Activated naive CD4-positive, alpha-beta T cell treated with anti-CD3 and anti-CD28 coated beads for 36 hours (primary cell): ENCODE measurements around the gene HLA-G. TPM values are rescaled to one million over a fixed set of nuclear protein-coding genes. Genes with fewer than 3 reads are reported as not detected.
A peak's percentile ranks its signal among the peaks of the same experiment; 100 is the strongest.

Source experiments
- CTCF ChIA-PET: fragments of 350-600 bp; sonication (Branson Sonifier 250); formaldehyde crosslinking; loops from one replicate; lab custom pipeline; 2021; ENCODE audit warnings: antibody characterized with exemption; lab: Charles Lee
- DNase-seq: peaks from one replicate; pipeline ENCODE4 v3.0.0-alpha.2; 2020
- H3K27ac Mint-ChIP-seq: one replicate; pipeline ENCODE4 v1.8.0; 2021; ENCODE audit warnings: mild to moderate bottlenecking, mixed read lengths
- H3K27me3 Mint-ChIP-seq: one replicate; pipeline ENCODE4 v1.8.0; 2021; ENCODE audit warnings: low read depth, mixed read lengths
- H3K36me3 Mint-ChIP-seq: one replicate; pipeline ENCODE4 v1.8.0; 2021; ENCODE audit warnings: low read depth, mixed read lengths
- H3K4me1 Mint-ChIP-seq: one replicate; pipeline ENCODE4 v1.8.0; 2021; ENCODE audit warnings: low read depth, mixed read lengths
- H3K4me3 Mint-ChIP-seq: one replicate; pipeline ENCODE4 v1.8.0; 2021; ENCODE audit warnings: mild to moderate bottlenecking, moderate library complexity, mixed read lengths
- H3K9me3 Mint-ChIP-seq: one replicate; pipeline ENCODE4 v1.8.0; 2021; ENCODE audit warnings: mixed read lengths
- intact Hi-C: fragments of 100-400 bp; cut with micrococcal nuclease; formaldehyde crosslinking; loops from one replicate; pipeline ENCODE4 v1.15.1; 2023
- total RNA-seq, 2 experiments: library from RNA; stranded (reverse); gene quantifications; one replicate each; pipeline ENCODE4 v1.2.3, GENCODE V29; 2021

HLA-G gene
- total RNA-seq, 2 experiments from 2014 or later = 0.22 TPM; not detected in 1

DNA sequence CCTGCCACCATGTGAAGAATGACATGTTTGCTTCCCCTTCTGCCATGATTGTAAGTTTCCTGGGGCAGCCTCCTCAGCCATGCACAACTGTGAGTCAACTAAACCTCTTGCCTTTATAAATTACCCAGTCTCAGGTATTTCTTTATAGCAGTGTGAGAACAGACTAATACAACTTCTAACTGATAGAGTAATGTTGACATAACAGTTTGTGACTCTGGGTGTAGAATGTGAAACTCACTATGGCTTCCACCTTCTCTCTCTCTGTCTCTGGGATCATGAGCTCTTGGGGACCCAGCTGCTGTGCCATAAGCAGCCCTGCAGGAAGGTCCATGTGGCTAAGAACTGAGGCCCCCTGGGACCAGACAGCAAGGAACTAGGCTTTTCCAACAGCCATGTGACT is 3.5 kb upstream of the HLA-G start:
- Mint-ChIP-seq H3K27ac (no peak overlapping the region), H3K4me3 (no peak overlapping the region), H3K9me3 (peaks cover 3% of the 10 kb centered on the region), H3K4me1 (peaks cover 16% of the 10 kb centered on the region), H3K36me3 (no peaks in the 10 kb centered on the region), H3K27me3 (peaks cover 29% of the 10 kb centered on the region)
- intact Hi-C loops = no loop called here
- no peak for DNase-seq
- CTCF ChIA-PET = interaction anchor here (1.5 to 2.0 kb wide), 2 partner anchors 11 kb away, joined by 3 to 11 read pairs; no protein-coding TSS in a partner anchor

DNA sequence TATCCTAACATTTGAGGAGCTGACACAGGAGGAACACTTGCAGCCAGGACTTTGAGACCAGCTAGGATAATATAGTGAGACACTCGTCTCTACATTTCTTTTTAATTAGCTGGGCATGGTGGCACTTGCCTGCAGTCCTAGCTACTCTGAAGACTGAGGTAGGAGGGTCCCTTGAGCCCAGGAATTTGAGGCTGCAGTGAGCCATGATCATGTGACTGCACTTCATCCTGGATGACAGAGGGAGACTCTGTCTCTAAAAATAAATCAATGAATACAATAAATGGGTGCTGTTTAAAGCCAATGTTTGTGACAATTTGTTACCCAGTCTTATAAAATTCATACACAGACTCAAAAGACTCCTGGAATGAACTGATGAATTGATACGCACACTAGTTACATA is 1.8 kb upstream of the HLA-G start:
- Mint-ChIP-seq H3K36me3 (no peaks in the 10 kb centered on the region), H3K27me3 (peaks cover 44% of the 10 kb centered on the region), H3K27ac (no peak overlapping the region), H3K4me3 (no peak overlapping the region), H3K9me3 (peaks cover 3% of the 10 kb centered on the region), H3K4me1 (peaks cover 16% of the 10 kb centered on the region)
- CTCF ChIA-PET = interaction anchor here (1.2 kb wide), 1 partner anchor 172 kb away, joined by 6 read pairs; no protein-coding TSS in a partner anchor
- intact Hi-C loops = loop anchor here (5.0 kb wide), 1 partner anchor 174 kb away; no protein-coding TSS in a partner anchor
- DNase-seq = no peak

DNA sequence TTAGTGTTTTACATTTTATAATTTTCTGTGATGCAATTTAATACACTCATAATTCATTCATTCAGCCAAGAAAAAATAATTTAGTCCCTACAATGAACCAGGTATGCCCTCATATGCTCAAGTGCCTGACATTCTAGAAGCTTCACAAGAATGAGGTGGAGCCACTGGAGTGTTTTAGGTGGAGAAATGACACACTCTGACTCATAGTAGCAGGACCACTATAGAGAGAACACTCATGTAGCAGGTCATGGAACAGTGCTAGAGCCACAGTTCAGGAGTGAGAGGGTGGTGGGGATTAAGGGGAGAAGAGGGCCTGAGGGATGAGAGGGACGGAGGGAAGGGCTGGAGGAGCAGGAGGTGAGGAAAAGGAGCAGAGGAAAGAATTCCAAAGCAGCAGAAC is 1.4 kb upstream of the HLA-G start:
- intact Hi-C loops = loop anchor here (5.0 kb wide), 1 partner anchor 174 kb away; no protein-coding TSS in a partner anchor
- Mint-ChIP-seq H3K4me3 (no peak overlapping the region), H3K27ac (no peak overlapping the region), H3K4me1 (peaks cover 16% of the 10 kb centered on the region), H3K36me3 (no peaks in the 10 kb centered on the region), H3K9me3 (peaks cover 3% of the 10 kb centered on the region), H3K27me3 (peaks cover 44% of the 10 kb centered on the region)
- CTCF ChIA-PET = interaction anchor here (1.1 to 1.2 kb wide), 2 partner anchors 88 to 172 kb away, joined by 3 to 6 read pairs; no protein-coding TSS in a partner anchor
- DNase-seq = no peak

DNA sequence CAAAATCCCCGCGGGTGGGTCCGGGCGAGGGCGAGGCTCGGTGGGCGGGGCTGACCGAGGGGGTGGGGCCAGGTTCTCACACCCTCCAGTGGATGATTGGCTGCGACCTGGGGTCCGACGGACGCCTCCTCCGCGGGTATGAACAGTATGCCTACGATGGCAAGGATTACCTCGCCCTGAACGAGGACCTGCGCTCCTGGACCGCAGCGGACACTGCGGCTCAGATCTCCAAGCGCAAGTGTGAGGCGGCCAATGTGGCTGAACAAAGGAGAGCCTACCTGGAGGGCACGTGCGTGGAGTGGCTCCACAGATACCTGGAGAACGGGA is 809 bp downstream of the HLA-G start:
- no peaks in the 10 kb centered on the region for H3K36me3 Mint-ChIP-seq
- H3K4me3 Mint-ChIP-seq = peak overlapping the region; percentile 35
- peaks cover 3% of the 10 kb centered on the region for H3K9me3 Mint-ChIP-seq
- intact Hi-C loops = loop anchor here (5.0 kb wide), 1 partner anchor 176 kb away; no protein-coding TSS in a partner anchor
- H3K27me3 Mint-ChIP-seq = peaks cover 49% of the 10 kb centered on the region
- peak; percentile 49 for DNase-seq
- CTCF ChIA-PET = no interaction called here
- H3K4me1 Mint-ChIP-seq = peaks cover 16% of the 10 kb centered on the region
- H3K27ac Mint-ChIP-seq = no peak overlapping the region

DNA sequence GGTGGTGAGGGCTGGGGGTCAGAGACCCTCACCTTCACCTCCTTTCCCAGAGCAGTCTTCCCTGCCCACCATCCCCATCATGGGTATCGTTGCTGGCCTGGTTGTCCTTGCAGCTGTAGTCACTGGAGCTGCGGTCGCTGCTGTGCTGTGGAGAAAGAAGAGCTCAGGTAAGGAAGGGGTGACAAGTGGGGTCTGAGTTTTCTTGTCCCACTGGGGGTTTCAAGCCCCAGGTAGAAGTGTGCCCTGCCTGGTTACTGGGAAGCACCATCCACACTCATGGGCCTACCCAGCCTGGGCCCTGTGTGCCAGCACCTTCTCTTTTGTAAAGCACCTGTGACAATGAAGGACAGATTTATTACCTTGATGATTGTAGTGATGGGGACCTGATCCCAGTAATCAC is 2.1 kb downstream of the HLA-G start:
- H3K27ac Mint-ChIP-seq = no peak overlapping the region
- H3K36me3 Mint-ChIP-seq = no peaks in the 10 kb centered on the region
- DNase-seq = no peak
- H3K27me3 Mint-ChIP-seq = peaks cover 52% of the 10 kb centered on the region
- intact Hi-C loops = loop anchor here (5.0 kb wide), 1 partner anchor 177 kb away; no protein-coding TSS in a partner anchor
- peaks cover 16% of the 10 kb centered on the region for H3K4me1 Mint-ChIP-seq
- H3K9me3 Mint-ChIP-seq = no peaks in the 10 kb centered on the region
- H3K4me3 Mint-ChIP-seq = no peak overlapping the region
- CTCF ChIA-PET = interaction anchor here (0.8 to 1.2 kb wide), 3 partner anchors 128 to 180 kb away, joined by 3 read pairs; no protein-coding TSS in a partner anchor

DNA sequence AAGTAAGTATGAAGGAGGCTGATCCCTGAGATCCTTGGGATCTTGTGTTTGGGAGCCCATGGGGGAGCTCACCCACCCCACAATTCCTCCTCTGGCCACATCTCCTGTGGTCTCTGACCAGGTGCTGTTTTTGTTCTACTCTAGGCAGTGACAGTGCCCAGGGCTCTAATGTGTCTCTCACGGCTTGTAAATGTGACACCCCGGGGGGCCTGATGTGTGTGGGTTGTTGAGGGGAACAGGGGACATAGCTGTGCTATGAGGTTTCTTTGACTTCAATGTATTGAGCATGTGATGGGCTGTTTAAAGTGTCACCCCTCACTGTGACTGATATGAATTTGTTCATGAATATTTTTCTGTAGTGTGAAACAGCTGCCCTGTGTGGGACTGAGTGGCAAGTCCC is 2.8 kb downstream of the HLA-G start:
- Mint-ChIP-seq H3K9me3 (no peaks in the 10 kb centered on the region), H3K4me3 (no peak overlapping the region), H3K27ac (no peak overlapping the region), H3K4me1 (peaks cover 19% of the 10 kb centered on the region), H3K36me3 (no peaks in the 10 kb centered on the region), H3K27me3 (peaks cover 58% of the 10 kb centered on the region)
- CTCF ChIA-PET = interaction anchor here (0.9 to 1.2 kb wide), 3 partner anchors 92 to 180 kb away, joined by 3 to 4 read pairs (median 3); no protein-coding TSS in a partner anchor
- DNase-seq = no peak
- intact Hi-C loops = no loop called here

DNA sequence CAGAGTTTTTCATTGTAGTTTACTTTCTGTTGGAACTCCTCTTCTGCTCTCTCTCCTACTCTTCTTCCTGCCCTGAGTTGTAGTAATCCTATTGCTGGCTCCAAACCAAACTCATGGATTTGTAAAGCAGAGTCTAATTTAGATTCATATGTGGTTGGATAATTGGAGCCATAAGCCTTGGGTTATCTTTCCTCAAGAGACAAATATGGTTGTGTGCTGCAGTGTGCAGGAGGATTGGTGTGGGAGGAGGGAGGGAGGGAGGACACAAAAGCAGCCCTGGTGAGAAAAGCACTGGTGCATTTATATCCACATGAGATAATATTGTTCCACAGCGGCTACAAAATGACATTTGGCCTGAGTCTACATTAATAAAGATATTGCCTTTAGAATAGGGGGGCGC is 4.2 kb downstream of the HLA-G start:
- H3K4me1 Mint-ChIP-seq = peaks cover 16% of the 10 kb centered on the region
- no peaks in the 10 kb centered on the region for H3K9me3 Mint-ChIP-seq
- no peak for DNase-seq
- intact Hi-C loops = no loop called here
- CTCF ChIA-PET = no interaction called here
- H3K27me3 Mint-ChIP-seq = peaks cover 59% of the 10 kb centered on the region
- no peak overlapping the region for H3K4me3 Mint-ChIP-seq
- no peaks in the 10 kb centered on the region for H3K36me3 Mint-ChIP-seq
- H3K27ac Mint-ChIP-seq = no peak overlapping the region

DNA sequence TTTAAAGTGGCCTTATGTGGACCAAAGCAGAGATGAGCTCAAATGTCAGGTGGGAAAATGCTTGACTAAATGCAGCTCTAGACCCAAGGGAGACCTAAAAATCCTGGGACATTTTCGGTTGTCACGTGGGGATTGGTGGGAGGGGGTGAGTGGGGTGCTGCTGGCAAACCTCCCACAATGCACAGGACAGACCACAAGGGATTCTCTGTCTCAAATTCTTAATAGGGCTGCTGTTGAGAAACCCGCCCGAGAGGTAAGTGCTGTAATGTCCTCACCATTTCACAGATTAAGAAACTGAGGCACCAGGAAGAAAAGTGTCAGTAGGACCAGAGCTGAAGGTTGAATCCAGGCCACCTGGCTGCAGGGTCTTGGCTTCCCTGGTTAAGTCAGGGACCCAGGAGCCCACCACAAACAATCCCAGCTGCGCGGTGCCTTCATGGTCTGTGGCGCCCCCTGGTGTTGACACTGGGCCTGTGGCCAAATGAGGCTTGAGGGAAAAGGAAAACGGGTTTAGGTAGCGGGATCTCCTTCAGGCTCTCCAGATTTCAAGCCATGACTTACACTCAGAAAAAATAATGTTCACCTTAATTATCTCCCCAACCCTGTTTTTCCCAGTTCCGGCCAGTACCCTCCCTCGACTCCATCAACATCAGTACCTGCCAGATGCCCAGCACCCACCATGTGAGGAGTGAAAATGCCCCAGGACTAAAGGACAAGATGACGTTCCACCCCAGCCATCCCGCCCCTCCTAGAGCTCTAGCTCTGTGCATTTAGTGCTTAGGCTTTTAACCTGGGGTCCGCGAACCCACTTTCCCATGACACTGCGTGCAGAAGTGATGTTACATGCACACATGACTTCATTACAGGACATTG is 7.2 kb downstream of the HLA-G start:
- Mint-ChIP-seq H3K4me1 (peaks cover 5% of the 10 kb centered on the region), H3K4me3 (no peak overlapping the region), H3K27me3 (peaks cover 49% of the 10 kb centered on the region), H3K9me3 (no peaks in the 10 kb centered on the region), H3K27ac (no peak overlapping the region), H3K36me3 (no peaks in the 10 kb centered on the region)
- intact Hi-C loops = loop anchor here (1.0 to 5.0 kb wide), 3 partner anchors 82 to 129 kb away; no protein-coding TSS in a partner anchor
- CTCF ChIA-PET = interaction anchor here (0.6 to 3.9 kb wide), 26 partner anchors 8 to 193 kb away, joined by 3 to 51 read pairs (median 5); partner anchors contain the start of gene HLA-F
- peak; percentile 67 for DNase-seq

DNA sequence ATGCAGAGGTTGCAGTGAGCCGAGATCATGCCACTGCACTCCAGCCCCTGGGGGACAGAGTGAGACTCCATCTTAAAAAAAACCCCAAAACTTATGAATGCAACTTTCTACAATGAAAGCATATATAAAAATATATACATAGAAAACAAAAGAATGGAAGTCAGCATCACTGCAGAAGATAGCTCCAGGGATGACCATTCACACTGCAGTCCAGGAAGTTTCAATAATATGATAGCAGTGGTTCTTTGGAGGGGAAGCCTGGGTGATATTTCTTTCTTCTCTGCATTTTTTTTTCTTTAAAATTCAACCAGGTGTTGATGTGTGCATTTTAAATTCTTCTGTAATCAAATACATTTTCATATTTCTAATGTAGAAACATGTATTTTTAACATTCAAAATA is 12.3 kb downstream of the HLA-G start:
- no peak overlapping the region for H3K27ac Mint-ChIP-seq
- CTCF ChIA-PET = interaction anchor here (0.6 to 1.1 kb wide), 2 partner anchors 132 to 138 kb away, joined by 3 to 6 read pairs; no protein-coding TSS in a partner anchor
- peaks cover 25% of the 10 kb centered on the region for H3K27me3 Mint-ChIP-seq
- peaks cover 8% of the 10 kb centered on the region for H3K4me1 Mint-ChIP-seq
- H3K4me3 Mint-ChIP-seq = no peak overlapping the region
- intact Hi-C loops = loop anchor here (5.0 kb wide), 1 partner anchor 88 kb away; no protein-coding TSS in a partner anchor
- no peaks in the 10 kb centered on the region for H3K36me3 Mint-ChIP-seq
- DNase-seq = no peak
- H3K9me3 Mint-ChIP-seq = peaks cover 6% of the 10 kb centered on the region

DNA sequence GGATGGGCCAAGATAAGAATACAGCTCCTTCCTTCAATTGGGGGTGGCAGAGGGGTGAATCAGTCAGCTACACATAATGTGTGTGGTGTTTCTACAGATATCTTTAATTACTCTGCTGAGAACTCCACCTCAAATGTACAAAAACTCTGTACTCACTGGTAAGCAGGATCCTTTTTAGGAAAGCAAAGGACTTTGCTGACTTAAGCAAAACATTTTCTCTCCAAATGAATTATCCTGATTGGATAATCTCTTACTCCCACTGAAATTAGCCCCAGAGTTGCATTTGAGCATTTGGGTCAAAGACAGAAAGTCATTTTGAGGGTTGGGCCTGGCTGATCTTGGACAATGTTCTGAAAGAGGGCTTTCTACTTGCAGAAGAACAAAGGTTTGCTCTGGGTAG is 13.4 kb downstream of the HLA-G start:
- DNase-seq = no peak
- CTCF ChIA-PET = no interaction called here
- intact Hi-C loops = no loop called here
- Mint-ChIP-seq H3K27ac (no peak overlapping the region), H3K4me3 (no peak overlapping the region), H3K27me3 (peaks cover 15% of the 10 kb centered on the region), H3K9me3 (peaks cover 10% of the 10 kb centered on the region), H3K36me3 (no peaks in the 10 kb centered on the region), H3K4me1 (peaks cover 13% of the 10 kb centered on the region)

DNA sequence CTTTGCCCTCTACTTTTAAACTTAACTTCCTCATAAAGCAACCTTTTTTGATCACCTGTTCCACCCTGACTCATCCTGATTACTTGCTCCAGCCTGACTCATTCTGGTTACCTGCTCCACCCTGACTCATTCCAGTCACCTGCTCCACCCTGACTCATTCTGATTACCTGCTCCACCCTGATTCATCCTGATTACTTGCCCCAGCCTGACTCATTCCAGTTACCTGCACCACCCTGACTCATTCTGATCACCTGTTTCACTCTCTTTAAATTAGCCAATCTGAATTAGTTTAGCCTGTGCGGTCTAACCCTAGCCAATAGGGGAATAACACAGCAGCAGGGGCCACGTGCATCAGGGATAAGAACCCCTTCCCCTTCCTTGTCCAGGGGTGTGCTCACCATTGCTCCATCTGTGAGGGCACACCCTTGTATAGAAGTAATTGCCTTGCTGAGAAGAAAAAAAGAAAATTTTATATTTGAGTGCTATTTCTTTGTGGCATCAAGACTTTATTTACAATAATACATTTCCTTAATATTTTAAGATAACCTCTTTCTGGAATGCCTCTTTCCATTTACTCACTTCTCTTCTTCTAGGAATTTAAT is 17.9 kb downstream of the HLA-G start:
- intact Hi-C loops = loop anchor here (1.0 to 5.0 kb wide), 3 partner anchors 82 to 217 kb away; partner anchors contain the start of gene POLR1H
- peak overlapping the region; percentile 9 for H3K27ac Mint-ChIP-seq
- peaks cover 20% of the 10 kb centered on the region for H3K27me3 Mint-ChIP-seq
- H3K9me3 Mint-ChIP-seq = peaks cover 10% of the 10 kb centered on the region
- peaks cover 25% of the 10 kb centered on the region for H3K4me1 Mint-ChIP-seq
- CTCF ChIA-PET = interaction anchor here (2.2 kb wide), 1 partner anchor 192 kb away, joined by 7 read pairs; no protein-coding TSS in a partner anchor
- H3K4me3 Mint-ChIP-seq = no peak overlapping the region
- H3K36me3 Mint-ChIP-seq = no peaks in the 10 kb centered on the region
- DNase-seq = peak; percentile 88
